IMR-90 (cell line): ENCODE results near the gene TCF7L1. TPM values are rescaled to one million over a fixed set of nuclear protein-coding genes. Genes with fewer than 3 reads are reported as not detected.

ENCODE experiments used
- ATAC-seq: fragments of 200-7000 bp; cut with Tn5 transposase; 2 replicates; pipeline ENCODE4 v1.9.1; 2020; ENCODE audit warnings: low read depth, mild to moderate bottlenecking, moderate library complexity
- BruUV-seq: library from RNA; stranded (reverse); fragments of 400-500 nt; replicated peaks from 2 replicates; lab custom pipeline; 2021; lab: Mats Ljungman, UMichigan
- CTCF ChIA-PET: fragments of 300-600 bp; formaldehyde crosslinking; extraction: SDS; loops from one replicate; lab custom pipeline; 2021; ENCODE audit warnings: antibody characterized with exemption; lab: Yijun Ruan, JAX
- POLR2A ChIA-PET: fragments of 300-600 bp; sonication (Branson Sonifier 250); formaldehyde crosslinking; loops from one replicate; lab custom pipeline; 2022; ENCODE audit warnings: antibody characterized with exemption; ENCODE audit not compliant: unreplicated experiment; lab: Charles Lee
- DNase-seq: peaks from one replicate; pipeline ENCODE4 v3.0.0; 2013
- H2AFZ ChIP-seq: replicated peaks from 2 replicates; pipeline ENCODE3; 2013; ENCODE audit warnings: low read length, mild to moderate bottlenecking; ENCODE audit not compliant: poor library complexity
- H2AK5ac ChIP-seq: 2 replicates; pipeline ENCODE4 v1.6.1; 2013; ENCODE audit warnings: low read depth, low read length, inconsistent platforms
- H2AK9ac ChIP-seq: replicated peaks from 2 replicates; pipeline ENCODE3; 2013; ENCODE audit warnings: mild to moderate bottlenecking, low read depth, low read length, moderate library complexity; ENCODE audit not compliant: poor library complexity
- H2BK120ac ChIP-seq: 2 replicates; pipeline ENCODE4 v1.6.1; 2013; ENCODE audit warnings: low read depth, low read length, inconsistent platforms
- H2BK15ac ChIP-seq: 3 replicates; pipeline ENCODE4 v1.6.1; 2013; ENCODE audit warnings: low read depth, low read length, inconsistent platforms
- H2BK20ac ChIP-seq: 2 replicates; pipeline ENCODE4 v1.6.1; 2013; ENCODE audit warnings: low read depth, mild to moderate bottlenecking, inconsistent platforms, low read length, moderate library complexity
- H2BK5ac ChIP-seq: 2 replicates; pipeline ENCODE4 v1.6.1; 2013; ENCODE audit warnings: mild to moderate bottlenecking, low read depth, low read length, inconsistent platforms; ENCODE audit not compliant: poor library complexity, severe bottlenecking
- H3K14ac ChIP-seq: replicated peaks from 2 replicates; pipeline ENCODE4 v1.6.1; 2013; ENCODE audit warnings: low read depth, low read length, inconsistent platforms
- H3K18ac ChIP-seq: 2 replicates; pipeline ENCODE4 v1.6.1; 2013; ENCODE audit warnings: low read depth, low read length, control low read depth
- H3K23ac ChIP-seq: 2 replicates; pipeline ENCODE4 v1.6.1; 2013; ENCODE audit warnings: low read depth, low read length, inconsistent platforms
- H3K27ac ChIP-seq: 2 replicates; pipeline ENCODE4 v1.5.1; 2013; ENCODE audit warnings: mild to moderate bottlenecking, control low read depth, low read length; ENCODE audit not compliant: insufficient read depth
- H3K27me3 ChIP-seq: 2 replicates; pipeline ENCODE4 v1.6.1; 2013; ENCODE audit warnings: low read length; ENCODE audit not compliant: control insufficient read depth, insufficient read depth
- H3K36me3 ChIP-seq: 2 replicates; pipeline ENCODE4 v1.6.1; 2013; ENCODE audit warnings: low read length, mixed read lengths; ENCODE audit not compliant: control insufficient read depth, insufficient read depth
- H3K4ac ChIP-seq: 2 replicates; pipeline ENCODE4 v1.6.1; 2013; ENCODE audit warnings: low read depth, low read length, inconsistent platforms
- H3K4me1 ChIP-seq: 2 replicates; pipeline ENCODE4 v1.6.1; 2013; ENCODE audit warnings: low read length, mixed read lengths; ENCODE audit not compliant: control insufficient read depth, insufficient read depth
- H3K4me2 ChIP-seq: 2 replicates; pipeline ENCODE4 v1.6.1; 2013; ENCODE audit warnings: low read depth, mild to moderate bottlenecking, control low read depth, low read length, moderate library complexity
- H3K4me3 ChIP-seq: 2 replicates; pipeline ENCODE4 v1.5.1; 2013; ENCODE audit warnings: low read depth, mild to moderate bottlenecking, control low read depth, low read length, moderate library complexity; ENCODE audit not compliant: insufficient read depth
- H3K56ac ChIP-seq: 2 replicates; pipeline ENCODE4 v1.6.1; 2013; ENCODE audit warnings: low read length, inconsistent platforms; ENCODE audit not compliant: insufficient read depth; ENCODE audit errors: extremely low read depth
- H3K79me1 ChIP-seq, 2 experiments: 2 replicates each; pipeline ENCODE4 v1.6.1; 2013; ENCODE audit warnings: low read length in 2 of 2, inconsistent platforms in 1 of 2, low read depth in 1 of 2
- H3K9ac ChIP-seq: 2 replicates; pipeline ENCODE4 v1.6.1; 2013; ENCODE audit warnings: low read depth, low read length, control low read depth
- H3K9me1 ChIP-seq: 2 replicates; pipeline ENCODE4 v1.6.1; 2013; ENCODE audit warnings: low read length, inconsistent platforms; ENCODE audit not compliant: insufficient read depth
- H3K9me3 ChIP-seq: 2 replicates; pipeline ENCODE4 v1.6.1; 2013; ENCODE audit warnings: low read length; ENCODE audit not compliant: control insufficient read depth, insufficient read depth
- H4K20me1 ChIP-seq: 2 replicates; pipeline ENCODE4 v1.6.1; 2013; ENCODE audit warnings: low read length, inconsistent platforms; ENCODE audit not compliant: insufficient read depth
- H4K5ac ChIP-seq: 2 replicates; pipeline ENCODE4 v1.6.1; 2013; ENCODE audit warnings: mild to moderate bottlenecking, low read depth, low read length, control low read depth
- H4K8ac ChIP-seq, 2 experiments: 2 replicates each; pipeline ENCODE4 v1.6.1; 2013; ENCODE audit warnings: low read depth in 2 of 2, low read length in 2 of 2, control low read depth in 1 of 2, inconsistent platforms in 1 of 2
- H4K91ac ChIP-seq: 2 replicates; pipeline ENCODE4 v1.6.1; 2013; ENCODE audit warnings: low read depth, low read length, inconsistent platforms; ENCODE audit not compliant: insufficient read depth
- CEBPB ChIP-seq: IDR thresholded peaks from 2 replicates; pipeline ENCODE4 v1.6.1; 2012; ENCODE audit warnings: low read depth, low read length, improper control_type of control experiment
- MAFK ChIP-seq: IDR thresholded peaks from 2 replicates; pipeline ENCODE4 v1.6.1; 2012; ENCODE audit warnings: low read depth, low read length, improper control_type of control experiment
- MAZ ChIP-seq: IDR thresholded peaks from 2 replicates; pipeline ENCODE4 v1.6.1; 2012; ENCODE audit warnings: low read depth, mild to moderate bottlenecking, low read length, improper control_type of control experiment, moderate library complexity, borderline replicate concordance
- POLR2A ChIP-seq: IDR thresholded peaks from 2 replicates; pipeline ENCODE4 v1.6.1; 2012; ENCODE audit warnings: mild to moderate bottlenecking, low read depth, low read length
- RCOR1 ChIP-seq: IDR thresholded peaks from 2 replicates; pipeline ENCODE4 v1.6.1; 2012; ENCODE audit warnings: mild to moderate bottlenecking, low read length, improper control_type of control experiment; ENCODE audit not compliant: insufficient replicate concordance
- RFX5 ChIP-seq: IDR thresholded peaks from 2 replicates; pipeline ENCODE4 v1.8.0; 2012; ENCODE audit warnings: low read depth, mild to moderate bottlenecking, low read length, moderate library complexity
- dilution Hi-C: fragments of 300-500 bp; cut with HindIII; formaldehyde crosslinking; loops from one replicate; pipeline ENCODE4 v1.14.3; 2018; ENCODE audit warnings: low sequenced_read_pairs; ENCODE audit not compliant: unreplicated experiment
- in situ Hi-C: fragments of 300-500 bp; cut with MboI; formaldehyde crosslinking; loops from 3 replicates; pipeline ENCODE4 v1.14.3; 2019; ENCODE audit warnings: low sequenced_read_pairs, inconsistent platforms, mixed read lengths
- intact Hi-C: fragments of 100-400 bp; cut with micrococcal nuclease; formaldehyde crosslinking; loops from 2 replicates; pipeline ENCODE4 v1.10.0; 2022
- polyA plus RNA-seq, 3 experiments: library from polyadenylated mRNA; depleted of rRNA; stranded (reverse); fragments of >200 nt; gene quantifications; 2 replicates each; pipeline ENCODE4 v1.2.3, GENCODE V29; 2012; ENCODE audit warnings: low replicate concordance in 1 of 3
- total RNA-seq: library from RNA; depleted of rRNA; stranded (reverse); fragments of >200 nt; gene quantifications from 2 replicates; pipeline ENCODE4 v1.2.3, GENCODE V29; 2012
- TF ChIP-seq, protein P1 (sequence below): fragments of 150-350 bp; IDR thresholded peaks from 2 replicates; pipeline ENCODE4 v1.6.1; 2017; ENCODE audit warnings: mild to moderate bottlenecking, antibody characterized with exemption, low read length, low read depth
- TF ChIP-seq, protein P2 (sequence below): conservative IDR thresholded peaks from 2 replicates; pipeline ENCODE4 v1.5.1; 2012; ENCODE audit warnings: mild to moderate bottlenecking, low read depth, low read length, improper control_type of control experiment

Gene TCF7L1
- total and polyA plus RNA-seq, 2 of the 4 experiments (the other 2 are of a cell fraction) = 0.72 to 11.1 TPM

DNA sequence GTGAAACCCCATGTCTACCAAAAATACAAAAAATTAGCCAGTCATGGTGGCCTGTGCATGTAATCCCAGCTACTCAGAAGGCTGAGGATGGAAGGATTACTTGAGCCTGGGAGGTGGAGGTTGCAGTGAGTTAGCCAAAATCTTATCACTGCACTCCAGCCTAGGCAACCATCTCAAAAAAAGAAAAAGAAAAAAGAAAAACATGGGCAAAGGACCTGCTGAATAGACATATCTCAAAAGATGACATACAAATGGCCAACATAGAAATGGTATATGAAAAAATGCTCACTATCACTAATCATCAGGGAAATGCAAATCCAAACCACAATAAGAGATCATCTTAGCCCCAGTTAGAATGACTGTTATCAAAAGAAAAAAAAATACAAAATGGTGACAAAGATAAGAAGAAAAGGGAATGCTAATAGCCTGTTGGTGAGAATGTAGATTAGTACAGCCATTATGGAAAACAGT is 196.0 kb downstream of the TCF7L1 start:
- H3K4me2 ChIP-seq = no peak overlapping the region
- H3K27ac ChIP-seq = no peak overlapping the region
- no peaks in the 10 kb centered on the region for H3K9me3 ChIP-seq
- DNase-seq = no peak
- no peak overlapping the region for H2BK120ac ChIP-seq
- no TSS peak for BruUV-seq
- no peak overlapping the region for H3K56ac ChIP-seq
- in situ Hi-C loops (no loop called here), intact Hi-C loops (loop anchor here (5.0 kb wide), 1 partner anchor 223 kb away; no protein-coding TSS in a partner anchor), dilution Hi-C loops (no loop called here)
- H3K9me1 ChIP-seq = peaks cover 3% of the 10 kb centered on the region; the same call in 1 of the 2 replicates
- H2BK15ac ChIP-seq = no peak overlapping the region
- H3K4me3 ChIP-seq = no peak overlapping the region
- peaks cover 29% of the 10 kb centered on the region for H4K20me1 ChIP-seq
- no peak overlapping the region for H2AFZ ChIP-seq
- H2AK5ac ChIP-seq = no peak overlapping the region
- ChIA-PET CTCF (interaction anchor here (0.6 kb wide), 1 partner anchor 554 kb away, joined by 3 read pairs; no protein-coding TSS in a partner anchor), POLR2A (no interaction called here)
- H3K23ac ChIP-seq = no peak overlapping the region
- peaks cover 5% of the 10 kb centered on the region for H3K4me1 ChIP-seq
- H2BK5ac ChIP-seq = no peak overlapping the region
- no peaks in the 10 kb centered on the region for H3K27me3 ChIP-seq
- peaks cover 3 to 42% of the 10 kb centered on the region in 2 experiments for H3K79me1 ChIP-seq
- no peak overlapping the region for H2AK9ac ChIP-seq
- H4K8ac ChIP-seq = peak overlapping the region; percentile 27 to 33; a peak in 1 of 4 replicates
- H3K14ac ChIP-seq = no peak overlapping the region
- no peak overlapping the region for H4K91ac ChIP-seq
- TF ChIP-seq MAFK (no peak), RCOR1 (no peak), CEBPB (no peak), RFX5 (no peak), MAZ (no peak), POLR2A (no peak)
- TF ChIP-seq, protein P1, sequence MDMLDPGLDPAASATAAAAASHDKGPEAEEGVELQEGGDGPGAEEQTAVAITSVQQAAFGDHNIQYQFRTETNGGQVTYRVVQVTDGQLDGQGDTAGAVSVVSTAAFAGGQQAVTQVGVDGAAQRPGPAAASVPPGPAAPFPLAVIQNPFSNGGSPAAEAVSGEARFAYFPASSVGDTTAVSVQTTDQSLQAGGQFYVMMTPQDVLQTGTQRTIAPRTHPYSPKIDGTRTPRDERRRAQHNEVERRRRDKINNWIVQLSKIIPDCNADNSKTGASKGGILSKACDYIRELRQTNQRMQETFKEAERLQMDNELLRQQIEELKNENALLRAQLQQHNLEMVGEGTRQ = no peak
- TF ChIP-seq, protein P2, sequence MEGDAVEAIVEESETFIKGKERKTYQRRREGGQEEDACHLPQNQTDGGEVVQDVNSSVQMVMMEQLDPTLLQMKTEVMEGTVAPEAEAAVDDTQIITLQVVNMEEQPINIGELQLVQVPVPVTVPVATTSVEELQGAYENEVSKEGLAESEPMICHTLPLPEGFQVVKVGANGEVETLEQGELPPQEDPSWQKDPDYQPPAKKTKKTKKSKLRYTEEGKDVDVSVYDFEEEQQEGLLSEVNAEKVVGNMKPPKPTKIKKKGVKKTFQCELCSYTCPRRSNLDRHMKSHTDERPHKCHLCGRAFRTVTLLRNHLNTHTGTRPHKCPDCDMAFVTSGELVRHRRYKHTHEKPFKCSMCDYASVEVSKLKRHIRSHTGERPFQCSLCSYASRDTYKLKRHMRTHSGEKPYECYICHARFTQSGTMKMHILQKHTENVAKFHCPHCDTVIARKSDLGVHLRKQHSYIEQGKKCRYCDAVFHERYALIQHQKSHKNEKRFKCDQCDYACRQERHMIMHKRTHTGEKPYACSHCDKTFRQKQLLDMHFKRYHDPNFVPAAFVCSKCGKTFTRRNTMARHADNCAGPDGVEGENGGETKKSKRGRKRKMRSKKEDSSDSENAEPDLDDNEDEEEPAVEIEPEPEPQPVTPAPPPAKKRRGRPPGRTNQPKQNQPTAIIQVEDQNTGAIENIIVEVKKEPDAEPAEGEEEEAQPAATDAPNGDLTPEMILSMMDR = no peak
- peaks cover 22% of the 10 kb centered on the region for H3K36me3 ChIP-seq
- no peak overlapping the region for H2BK20ac ChIP-seq
- no peak overlapping the region for H3K18ac ChIP-seq
- H4K5ac ChIP-seq = no peak overlapping the region
- no peak for ATAC-seq
- no peak overlapping the region for H3K9ac ChIP-seq
- H3K4ac ChIP-seq = no peak overlapping the region
